KOPT-K1 (cell line): Measurements from ENCODE around the gene PGBD2.
"Not testable (repeated sequence)": the region's sequence is repeated elsewhere in the genome, so short reads cannot be mapped to it uniquely, and the experiment has no call there.

Experiments
- H3K27ac ChIP-seq: fragments of 200-600 bp; sonication (generic); 2 replicates; pipeline ENCODE4 v1.5.1; 2016; ENCODE audit warnings: antibody characterized with exemption, mild to moderate bottlenecking, low read depth, low read length; ENCODE audit not compliant: poor library complexity, severe bottlenecking
- H3K36me3 ChIP-seq: fragments of 200-600 bp; sonication (generic); 2 replicates; pipeline ENCODE4 v1.5.1; 2017; ENCODE audit warnings: antibody characterized with exemption, mild to moderate bottlenecking, low read length, moderate library complexity; ENCODE audit not compliant: insufficient read depth
- H3K9me3 ChIP-seq: fragments of 200-600 bp; sonication (generic); 2 replicates; pipeline ENCODE4 v1.5.1; 2017; ENCODE audit warnings: antibody characterized with exemption, low read length, mild to moderate bottlenecking; ENCODE audit not compliant: insufficient read depth, poor library complexity, severe bottlenecking

The PGBD2 gene

GRCh38 chr1:248930037-248930436 is 24.0 kb downstream of the PGBD2 start:
- H3K9me3 ChIP-seq, H3K27ac ChIP-seq, H3K36me3 ChIP-seq: not testable (repeated sequence)

DNA sequence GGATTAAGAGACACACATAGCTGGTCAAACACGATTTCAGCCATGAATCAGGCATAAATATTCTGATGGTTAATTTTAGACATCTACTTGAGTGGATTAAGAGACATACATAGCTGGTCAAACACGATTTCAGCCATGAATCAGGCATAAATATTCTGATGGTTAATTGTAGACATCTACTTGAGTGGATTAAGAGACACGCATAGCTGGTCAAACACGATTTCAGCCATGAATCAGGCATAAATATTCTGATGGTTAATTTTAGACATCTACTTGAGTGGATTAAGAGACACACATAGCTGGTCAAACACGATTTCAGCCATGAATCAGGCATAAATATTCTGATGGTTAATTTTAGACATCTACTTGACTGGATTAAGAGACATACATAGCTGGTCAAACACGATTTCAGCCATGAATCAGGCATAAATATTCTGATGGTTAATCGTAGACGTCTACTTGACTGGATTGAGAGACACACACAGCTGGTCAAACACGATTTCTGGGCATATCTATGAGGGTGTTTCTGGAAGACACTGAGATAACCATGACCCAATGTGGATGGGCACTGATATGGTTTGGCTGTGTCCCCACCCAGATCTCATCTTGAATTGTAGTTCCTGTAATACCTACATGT is 32.3 kb downstream of the PGBD2 start:
- H3K9me3 ChIP-seq, H3K27ac ChIP-seq, H3K36me3 ChIP-seq: not testable (repeated sequence)

GRCh38 chr1:248944134-248944999 is 38.3 kb downstream of the PGBD2 start:
- not testable (repeated sequence) for H3K9me3 ChIP-seq, H3K36me3 ChIP-seq, H3K27ac ChIP-seq

GRCh38 chr1:248945000-248945423 is 39.0 kb downstream of the PGBD2 start:
- not testable (repeated sequence) for H3K36me3 ChIP-seq, H3K9me3 ChIP-seq, H3K27ac ChIP-seq

DNA sequence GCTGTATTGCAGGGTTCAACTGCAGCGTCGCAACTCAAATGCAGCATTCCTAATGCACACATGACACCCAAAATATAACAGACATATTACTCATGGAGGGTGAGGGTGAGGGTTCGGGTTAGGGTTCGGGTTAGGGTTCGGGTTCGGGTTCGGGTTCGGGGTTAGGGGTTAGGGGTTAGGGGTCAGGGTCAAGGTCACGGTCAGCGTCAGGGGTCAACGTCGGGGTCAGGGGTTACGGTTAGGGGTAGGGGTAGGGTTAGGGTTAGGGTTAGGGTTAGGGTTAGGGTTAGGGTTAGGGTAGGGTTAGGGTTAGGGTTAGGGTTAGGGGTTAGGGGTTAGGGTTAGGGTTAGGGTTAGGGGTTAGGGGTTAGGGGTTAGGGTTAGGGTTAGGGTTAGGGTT is 39.4 kb downstream of the PGBD2 start:
- not testable (repeated sequence) for H3K9me3 ChIP-seq, H3K27ac ChIP-seq, H3K36me3 ChIP-seq

GRCh38 chr1:248945856-248946416 is 39.9 kb downstream of the PGBD2 start:
- H3K27ac ChIP-seq, H3K36me3 ChIP-seq, H3K9me3 ChIP-seq: not testable (repeated sequence)
